BE2C (cell line): ENCODE results near the gene SLC7A6.
A peak's percentile ranks its signal among the peaks of the same experiment; 100 is the strongest.

ENCODE experiments used
- DNase-seq: peaks from one replicate; pipeline ENCODE4 v3.0.0-alpha.2; 2020
- H3K27me3 ChIP-seq: fragments of 250-450 bp; sonication (Bioruptor Pico); 2 replicates; pipeline ENCODE4 v1.5.1; 2020; ENCODE audit warnings: mild to moderate bottlenecking
- H3K36me3 ChIP-seq: fragments of 250-450 bp; sonication (Bioruptor Pico); 2 replicates; pipeline ENCODE4 v1.5.1; 2020; ENCODE audit warnings: mild to moderate bottlenecking
- H3K4me1 ChIP-seq: fragments of 250-450 bp; sonication (Bioruptor Pico); 2 replicates; pipeline ENCODE4 v1.5.1; 2020
- H3K4me3 ChIP-seq: 2 replicates; pipeline ENCODE4 v1.5.1; 2011; ENCODE audit warnings: low read depth, low read length
- H3K9me3 ChIP-seq: fragments of 250-450 bp; sonication (Bioruptor Pico); 2 replicates; pipeline ENCODE4 v1.5.1; 2020
- TF ChIP-seq, protein P1 (sequence below): IDR thresholded peaks from 2 replicates; pipeline ENCODE4 v1.5.1; 2012; ENCODE audit warnings: mild to moderate bottlenecking, low read depth, low read length

Gene SLC7A6

GRCh38 chr16:68228652-68229051 is 35.7 kb upstream of the SLC7A6 start:
- no peaks in the 10 kb centered on the region for H3K27me3 ChIP-seq
- DNase-seq: no peak
- no peak overlapping the region for H3K4me3 ChIP-seq
- peaks cover 3% of the 10 kb centered on the region; the same call in 1 of the 2 replicates for H3K36me3 ChIP-seq
- no peaks in the 10 kb centered on the region for H3K9me3 ChIP-seq
- peaks cover 7% of the 10 kb centered on the region for H3K4me1 ChIP-seq
- TF ChIP-seq, protein P1, sequence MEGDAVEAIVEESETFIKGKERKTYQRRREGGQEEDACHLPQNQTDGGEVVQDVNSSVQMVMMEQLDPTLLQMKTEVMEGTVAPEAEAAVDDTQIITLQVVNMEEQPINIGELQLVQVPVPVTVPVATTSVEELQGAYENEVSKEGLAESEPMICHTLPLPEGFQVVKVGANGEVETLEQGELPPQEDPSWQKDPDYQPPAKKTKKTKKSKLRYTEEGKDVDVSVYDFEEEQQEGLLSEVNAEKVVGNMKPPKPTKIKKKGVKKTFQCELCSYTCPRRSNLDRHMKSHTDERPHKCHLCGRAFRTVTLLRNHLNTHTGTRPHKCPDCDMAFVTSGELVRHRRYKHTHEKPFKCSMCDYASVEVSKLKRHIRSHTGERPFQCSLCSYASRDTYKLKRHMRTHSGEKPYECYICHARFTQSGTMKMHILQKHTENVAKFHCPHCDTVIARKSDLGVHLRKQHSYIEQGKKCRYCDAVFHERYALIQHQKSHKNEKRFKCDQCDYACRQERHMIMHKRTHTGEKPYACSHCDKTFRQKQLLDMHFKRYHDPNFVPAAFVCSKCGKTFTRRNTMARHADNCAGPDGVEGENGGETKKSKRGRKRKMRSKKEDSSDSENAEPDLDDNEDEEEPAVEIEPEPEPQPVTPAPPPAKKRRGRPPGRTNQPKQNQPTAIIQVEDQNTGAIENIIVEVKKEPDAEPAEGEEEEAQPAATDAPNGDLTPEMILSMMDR: no peak

DNA sequence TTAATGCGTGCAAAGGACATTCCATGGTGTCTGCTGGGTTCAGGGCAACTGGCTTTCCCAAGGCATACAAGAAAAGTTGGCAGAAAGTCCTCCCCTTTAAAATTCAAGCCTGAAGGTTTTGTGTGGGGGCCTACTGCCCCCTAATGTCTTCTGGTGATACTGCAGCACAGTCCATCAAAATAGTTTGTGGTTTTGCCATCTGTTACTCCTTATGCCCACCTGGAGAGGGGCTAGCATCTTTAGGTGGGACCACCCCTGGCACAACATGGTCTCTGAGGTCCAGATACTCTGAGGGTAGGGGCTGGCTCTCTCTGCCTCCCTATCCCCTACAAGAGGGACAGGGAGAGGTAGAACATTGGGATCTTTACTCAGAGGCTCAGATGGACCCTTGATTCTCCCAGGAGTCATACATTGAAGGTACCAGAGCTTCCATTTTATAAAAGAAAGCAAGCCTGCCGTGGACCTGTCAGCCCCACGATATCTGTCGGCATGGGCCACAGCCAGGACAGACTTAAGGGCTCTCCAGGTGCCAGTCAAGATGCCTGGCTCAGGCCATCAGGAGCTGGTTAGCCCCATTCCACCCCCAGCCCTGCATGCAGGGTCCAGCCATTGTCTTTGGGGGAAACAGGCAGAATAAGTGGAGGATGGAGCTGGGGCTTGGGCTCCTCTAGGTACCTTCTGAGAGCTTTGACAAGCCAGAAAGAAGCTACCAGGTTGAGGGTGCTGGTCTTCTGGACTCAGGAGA is 34.7 kb upstream of the SLC7A6 start:
- peak; percentile 43 for DNase-seq
- Histone ChIP-seq H3K4me3 (no peak overlapping the region), H3K9me3 (no peaks in the 10 kb centered on the region), H3K4me1 (peaks cover 7% of the 10 kb centered on the region), H3K27me3 (no peaks in the 10 kb centered on the region), H3K36me3 (peaks cover 3% of the 10 kb centered on the region; the same call in 1 of the 2 replicates)
- TF ChIP-seq, protein P1: peak; percentile 97

DNA sequence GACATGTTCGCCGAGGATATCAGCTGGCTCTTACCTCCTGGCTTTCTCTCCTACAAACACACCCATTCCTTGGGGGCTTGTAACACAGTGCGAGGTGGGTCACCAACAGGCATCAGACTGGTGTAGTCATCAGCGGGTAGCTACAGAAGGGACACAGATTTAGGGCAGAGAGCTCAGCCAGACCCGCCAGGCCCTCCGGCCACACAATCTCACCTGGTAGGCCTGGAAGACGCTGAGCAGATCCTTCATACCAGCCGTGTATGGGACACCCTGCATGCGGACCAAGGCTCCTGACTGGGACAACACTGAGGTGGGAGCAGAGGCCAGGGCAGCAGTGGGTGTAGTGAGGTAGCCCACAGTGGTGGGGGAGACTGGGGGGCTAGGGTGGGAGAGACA is 34.2 kb upstream of the SLC7A6 start:
- TF ChIP-seq, protein P1: no peak
- H3K27me3 ChIP-seq: no peaks in the 10 kb centered on the region
- H3K4me3 ChIP-seq: no peak overlapping the region
- no peak for DNase-seq
- peaks cover 3% of the 10 kb centered on the region; the same call in 1 of the 2 replicates for H3K36me3 ChIP-seq
- peaks cover 7% of the 10 kb centered on the region for H3K4me1 ChIP-seq
- H3K9me3 ChIP-seq: no peaks in the 10 kb centered on the region

- no peaks in the 10 kb centered on the region for H3K9me3 ChIP-seq
- TF ChIP-seq, protein P1: no peak
- DNase-seq: no peak
- peaks cover 3% of the 10 kb centered on the region; the same call in 1 of the 2 replicates for H3K36me3 ChIP-seq
- no peaks in the 10 kb centered on the region for H3K27me3 ChIP-seq
- peaks cover 7% of the 10 kb centered on the region for H3K4me1 ChIP-seq
- H3K4me3 ChIP-seq: no peak overlapping the region
Measured at GRCh38 chr16:68230956-68231355, 33.4 kb upstream of the SLC7A6 start.

DNA sequence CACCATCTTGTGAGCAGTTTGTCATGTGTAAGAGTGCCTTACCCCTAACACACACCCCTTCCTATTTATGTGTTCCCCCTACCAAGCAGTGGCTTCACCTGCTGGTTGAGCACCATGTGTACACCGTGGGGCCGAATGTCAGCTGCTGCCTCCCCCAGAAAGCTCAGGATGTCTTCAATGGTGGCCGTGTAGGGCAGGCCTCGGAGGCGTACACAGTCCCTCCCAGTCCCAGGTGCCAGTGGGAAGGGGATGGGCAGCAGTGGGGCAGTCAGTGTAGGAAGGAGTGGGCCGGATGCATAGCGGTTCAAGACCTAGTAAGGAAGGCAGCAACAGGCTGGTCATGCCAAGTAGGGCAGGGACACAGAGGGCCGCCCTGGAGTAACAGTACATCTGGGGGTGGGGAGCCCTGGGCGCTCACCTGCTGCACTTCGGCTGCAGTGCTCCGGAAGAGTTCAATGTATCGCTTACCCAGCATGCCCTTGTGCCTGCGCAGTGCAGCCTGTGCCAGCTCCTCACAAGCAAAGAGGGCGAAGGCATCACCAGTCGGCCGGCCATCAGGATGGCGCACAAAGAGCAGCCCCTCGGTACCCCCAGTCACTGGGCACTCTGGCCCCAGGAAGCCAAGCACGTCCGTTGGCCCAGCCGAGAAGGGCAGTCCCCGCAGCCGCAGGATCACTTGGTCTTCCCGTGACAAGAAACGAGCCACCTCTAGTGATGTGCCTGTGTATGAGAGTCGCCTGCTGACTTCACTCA is 32.8 kb upstream of the SLC7A6 start:
- DNase-seq: no peak
- Histone ChIP-seq H3K9me3 (no peaks in the 10 kb centered on the region), H3K27me3 (no peaks in the 10 kb centered on the region), H3K36me3 (no peaks in the 10 kb centered on the region), H3K4me1 (peaks cover 4% of the 10 kb centered on the region), H3K4me3 (no peak overlapping the region)
- TF ChIP-seq, protein P1: no peak

- DNase-seq: no peak
- Histone ChIP-seq H3K4me1 (no peaks in the 10 kb centered on the region; the same call in 1 of the 2 replicates), H3K4me3 (no peak overlapping the region), H3K9me3 (no peaks in the 10 kb centered on the region), H3K36me3 (no peaks in the 10 kb centered on the region), H3K27me3 (no peaks in the 10 kb centered on the region)
- TF ChIP-seq, protein P1: no peak
Measured at GRCh38 chr16:68232335-68232734, 32.0 kb upstream of the SLC7A6 start.
